Pulmonary artery endothelial cell (primary cell): ENCODE data around the gene C1QTNF4. TPM values are rescaled to one million over a fixed set of nuclear protein-coding genes. Genes with fewer than 3 reads are reported as not detected.
A peak's percentile ranks its signal among the peaks of the same experiment; 100 is the strongest.
"Not testable (repeated sequence)": the region's sequence is repeated elsewhere in the genome, so short reads cannot be mapped to it uniquely, and the experiment has no call there.

Experiments used
- DNase-seq: peaks from one replicate; pipeline ENCODE4 v3.0.0-alpha.2; 2011; ENCODE audit warnings: low read depth, low spot score
- total RNA-seq: library from RNA; depleted of rRNA; stranded (reverse); fragments of >200 nt; gene quantifications from 2 replicates; pipeline ENCODE4 v1.2.3, GENCODE V29; 2014

The C1QTNF4 gene
- 0.11 and 0.13 TPM in 2 replicates for total RNA-seq

GRCh38 chr11:47593934-47594855 is at the start of gene C1QTNF4:
TSS of gene C1QTNF4 (minus strand) at chr11:47594411. CDS start at chr11:47590810, 3,601 bp downstream.
- DNase-seq = no peak

GRCh38 chr11:47642099-47642855 is 48.1 kb upstream of the C1QTNF4 start, which contains the start of gene MTCH2:
TSS of gene MTCH2 (minus strand) at chr11:47642559. CDS start at chr11:47642465, 94 bp downstream.
- peak; percentile 90 for DNase-seq

- DNase-seq = no peak
Observed at GRCh38 chr11:47641600-47642098, 47.4 kb upstream of the C1QTNF4 start.

- not testable (repeated sequence) for DNase-seq
Observed at GRCh38 chr11:47640506-47640905, 46.3 kb upstream of the C1QTNF4 start.

GRCh38 chr11:47636331-47636730 is 42.1 kb upstream of the C1QTNF4 start:
- not testable (repeated sequence) for DNase-seq

- no peak for DNase-seq
Observed at GRCh38 chr11:47631473-47631872, 37.3 kb upstream of the C1QTNF4 start.

GRCh38 chr11:47628026-47628425 is 33.8 kb upstream of the C1QTNF4 start:
- no peak for DNase-seq

GRCh38 chr11:47626234-47626633 is 32.0 kb upstream of the C1QTNF4 start:
- DNase-seq = no peak

GRCh38 chr11:47620836-47621378 is 26.7 kb upstream of the C1QTNF4 start:
- no peak for DNase-seq

GRCh38 chr11:47617417-47617809 is 23.2 kb upstream of the C1QTNF4 start:
- DNase-seq = no peak

GRCh38 chr11:47616726-47617416 is 22.7 kb upstream of the C1QTNF4 start:
- peak; percentile 32 for DNase-seq

- DNase-seq = no peak
Observed at GRCh38 chr11:47615249-47615648, 21.0 kb upstream of the C1QTNF4 start.

GRCh38 chr11:47611348-47611794 is 17.2 kb upstream of the C1QTNF4 start:
- DNase-seq = no peak

GRCh38 chr11:47609675-47610074 is 15.5 kb upstream of the C1QTNF4 start:
- DNase-seq = no peak

- DNase-seq = no peak
Observed at GRCh38 chr11:47607380-47607779, 13.2 kb upstream of the C1QTNF4 start.

GRCh38 chr11:47606731-47607130 is 12.5 kb upstream of the C1QTNF4 start:
- no peak for DNase-seq

- DNase-seq = no peak
Observed at GRCh38 chr11:47605921-47606320, 11.7 kb upstream of the C1QTNF4 start.

GRCh38 chr11:47603295-47603694 is 9.1 kb upstream of the C1QTNF4 start:
- DNase-seq = no peak

- DNase-seq = no peak
Observed at GRCh38 chr11:47599902-47600301, 5.7 kb upstream of the C1QTNF4 start.

GRCh38 chr11:47595967-47596366 is 1.8 kb upstream of the C1QTNF4 start:
- no peak for DNase-seq

- no peak for DNase-seq
Observed at GRCh38 chr11:47595029-47595428, 818 bp upstream of the C1QTNF4 start.
